DND-41 (cell line): ENCODE measurements around the gene WNT10A.

ENCODE experiments used
- ATAC-seq: fragments of 200-7000 bp; cut with Tn5 transposase; 3 replicates; pipeline ENCODE4 v1.9.1; 2021; ENCODE audit warnings: low read depth; ENCODE audit not compliant: insufficient read depth
- DNase-seq: peaks from one replicate; pipeline ENCODE4 v3.0.0-alpha.2; 2020
- H2AFZ ChIP-seq: 2 replicates; pipeline ENCODE4 v1.6.0; 2012; ENCODE audit warnings: low read depth, low read length
- H3K27ac ChIP-seq: 2 replicates; pipeline ENCODE4 v1.5.1; 2012; ENCODE audit warnings: low read length, inconsistent platforms
- H3K27me3 ChIP-seq: fragments of 200-600 bp; sonication (generic); 2 replicates; pipeline ENCODE4 v1.6.0; 2012; ENCODE audit warnings: low read length, mild to moderate bottlenecking, inconsistent platforms; ENCODE audit not compliant: insufficient read depth, poor library complexity
- H3K36me3 ChIP-seq: 2 replicates; pipeline ENCODE4 v1.5.1; 2012; ENCODE audit warnings: low read length, inconsistent platforms; ENCODE audit not compliant: insufficient read depth
- H3K4me1 ChIP-seq: 2 replicates; pipeline ENCODE4 v1.5.1; 2012; ENCODE audit warnings: mild to moderate bottlenecking, low read length; ENCODE audit not compliant: insufficient read depth
- H3K4me2 ChIP-seq: 2 replicates; pipeline ENCODE4 v1.6.0; 2012; ENCODE audit warnings: mild to moderate bottlenecking, moderate library complexity, low read length, inconsistent platforms; ENCODE audit not compliant: insufficient read depth
- H3K4me3 ChIP-seq, 2 experiments: fragments of 200-600 bp in 1 of 2; shearing (Covaris generic) in 1 of 2; 2 replicates each; pipeline ENCODE4 v1.5.1; 2012 to 2016; ENCODE audit warnings: inconsistent platforms in 2 of 2, low read length in 2 of 2, mild to moderate bottlenecking in 2 of 2, low read depth in 1 of 2, moderate library complexity in 1 of 2
- H3K79me2 ChIP-seq: 2 replicates; pipeline ENCODE4 v1.6.0; 2012; ENCODE audit warnings: low read length, inconsistent platforms; ENCODE audit not compliant: insufficient read depth
- H3K9ac ChIP-seq: 2 replicates; pipeline ENCODE4 v1.6.0; 2012; ENCODE audit warnings: low read depth, mild to moderate bottlenecking, inconsistent platforms, low read length, moderate library complexity
- H3K9me3 ChIP-seq: 2 replicates; pipeline ENCODE4 v1.5.1; 2012; ENCODE audit warnings: low read length, moderate library complexity, mild to moderate bottlenecking, inconsistent platforms; ENCODE audit not compliant: insufficient read depth, severe bottlenecking
- H4K20me1 ChIP-seq: 2 replicates; pipeline ENCODE4 v1.6.0; 2012; ENCODE audit warnings: low read length; ENCODE audit not compliant: insufficient read depth
- CTCF ChIP-seq: IDR thresholded peaks from 2 replicates; pipeline ENCODE4 v1.5.1; 2012; ENCODE audit warnings: borderline replicate concordance, low read length, moderate library complexity, mild to moderate bottlenecking; ENCODE audit not compliant: poor library complexity, severe bottlenecking; ENCODE audit errors: extremely low read depth
- EZH2 ChIP-seq: IDR thresholded peaks from 3 replicates; pipeline ENCODE4 v1.6.1; 2012; ENCODE audit warnings: borderline replicate concordance, low read depth, mild to moderate bottlenecking, moderate library complexity, low read length, inconsistent platforms; ENCODE audit not compliant: severe bottlenecking

The WNT10A gene

GRCh38 chr2:218880102-218880858 lies at the start of gene WNT10A:
Gene WNT10A (plus strand): TSS chr2:218880852. CDS start chr2:218880996, 144 bp downstream.
- no peaks in the 10 kb centered on the region for H3K36me3 ChIP-seq
- peak; percentile 38 for DNase-seq
- no peak for TF ChIP-seq EZH2
- TF ChIP-seq CTCF = no peak
- H3K4me2 ChIP-seq = no peak within 1 kb of the TSS
- H3K4me3 ChIP-seq = no peak within 1 kb of the TSS
- no peak within 1 kb of the TSS for H2AFZ ChIP-seq
- peaks cover 11% of the 10 kb centered on the region for H3K4me1 ChIP-seq
- H3K27me3 ChIP-seq = peaks cover 8% of the 10 kb centered on the region
- H3K9me3 ChIP-seq = no peaks in the 10 kb centered on the region
- peak; percentile 16 for ATAC-seq
- H4K20me1 ChIP-seq = peaks cover 17% of the 10 kb centered on the region
- no peaks in the 10 kb centered on the region for H3K79me2 ChIP-seq
- H3K9ac ChIP-seq = no peak within 1 kb of the TSS
- H3K27ac ChIP-seq = no peak within 1 kb of the TSS

GRCh38 chr2:218831378-218831990 lies 49.2 kb upstream of the WNT10A start, which contains the start of gene PRKAG3:
Gene PRKAG3 (minus strand): TSS chr2:218831803.
- Histone ChIP-seq H3K27me3 (peaks cover 24% of the 10 kb centered on the region), H3K4me3 (no peak within 1 kb of the TSS), H3K79me2 (no peaks in the 10 kb centered on the region)

GRCh38 chr2:218832081-218832480 lies 48.6 kb upstream of the WNT10A start:
- Histone ChIP-seq H3K9ac (no peak overlapping the region), H3K4me2 (no peak overlapping the region), H3K4me1 (no peaks in the 10 kb centered on the region), H3K27me3 (peaks cover 28% of the 10 kb centered on the region), H4K20me1 (no peaks in the 10 kb centered on the region), H3K36me3 (no peaks in the 10 kb centered on the region), H3K9me3 (no peaks in the 10 kb centered on the region), H3K27ac (no peak overlapping the region), H3K4me3 (no peak overlapping the region), H3K79me2 (no peaks in the 10 kb centered on the region), H2AFZ (no peak overlapping the region)
- ATAC-seq (no peak), DNase-seq (no peak)
- TF ChIP-seq EZH2 (no peak), CTCF (no peak)

More at GRCh38 chr2:218831378-218831990, 49.2 kb upstream of the WNT10A start, which contains the start of gene PRKAG3:
- Histone ChIP-seq H3K9me3 (no peaks in the 10 kb centered on the region), H3K36me3 (no peaks in the 10 kb centered on the region), H2AFZ (no peak within 1 kb of the TSS), H3K9ac (no peak within 1 kb of the TSS), H3K4me1 (no peaks in the 10 kb centered on the region), H4K20me1 (no peaks in the 10 kb centered on the region), H3K27ac (no peak within 1 kb of the TSS), H3K4me2 (no peak within 1 kb of the TSS)
- TF ChIP-seq CTCF (no peak), EZH2 (no peak)
- DNase-seq (no peak), ATAC-seq (no peak)
